Choroid plexus epithelial cell (primary cell): ENCODE results near the gene ABLIM3.

ENCODE experiments used
- DNase-seq: peaks from one replicate; pipeline ENCODE4 v3.0.0-alpha.2; 2010; ENCODE audit warnings: low read depth
- H3K4me3 ChIP-seq: 2 replicates; pipeline ENCODE4 v1.5.1; 2011; ENCODE audit warnings: low read depth, mild to moderate bottlenecking, control low read depth, low read length, moderate library complexity
- CTCF ChIP-seq: conservative IDR thresholded peaks from 2 replicates; pipeline ENCODE4 v1.5.1; 2011; ENCODE audit warnings: low read depth, mild to moderate bottlenecking, control low read depth, inconsistent platforms, low read length, moderate library complexity

ABLIM3 gene

DNA sequence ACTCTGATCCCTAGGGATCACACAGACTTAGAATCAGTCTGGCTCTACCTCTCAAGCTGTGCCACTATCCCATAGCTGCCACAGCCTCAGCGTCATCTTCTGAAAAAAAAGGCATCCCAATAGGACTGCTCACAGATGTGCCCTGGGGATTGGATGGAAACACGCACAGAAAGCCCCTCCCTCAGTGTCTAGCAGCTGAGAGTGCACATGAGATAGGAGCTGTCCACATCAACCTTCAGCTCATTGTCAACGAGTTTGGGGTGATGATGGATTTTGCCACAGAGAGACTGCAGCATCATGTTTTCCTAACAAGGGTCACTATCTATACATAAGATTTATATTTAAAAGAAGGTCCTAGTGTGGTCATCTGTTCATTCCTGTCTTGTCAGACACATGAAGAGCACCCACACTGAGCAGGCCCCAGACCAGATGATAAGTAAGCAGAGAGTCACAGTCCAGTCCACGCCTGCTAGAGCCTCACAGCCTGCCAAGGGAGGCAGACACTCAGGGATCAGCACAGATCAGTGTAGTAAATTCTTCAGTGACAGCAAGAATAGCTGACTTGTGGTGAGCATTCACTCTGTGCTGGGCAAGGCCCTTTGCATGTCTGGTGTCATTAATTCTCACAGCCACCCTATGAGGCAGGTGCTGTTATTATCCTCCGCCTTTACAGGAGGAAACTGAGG, 156.2 kb downstream of the ABLIM3 start:
- no peak for TF ChIP-seq CTCF

DNA sequence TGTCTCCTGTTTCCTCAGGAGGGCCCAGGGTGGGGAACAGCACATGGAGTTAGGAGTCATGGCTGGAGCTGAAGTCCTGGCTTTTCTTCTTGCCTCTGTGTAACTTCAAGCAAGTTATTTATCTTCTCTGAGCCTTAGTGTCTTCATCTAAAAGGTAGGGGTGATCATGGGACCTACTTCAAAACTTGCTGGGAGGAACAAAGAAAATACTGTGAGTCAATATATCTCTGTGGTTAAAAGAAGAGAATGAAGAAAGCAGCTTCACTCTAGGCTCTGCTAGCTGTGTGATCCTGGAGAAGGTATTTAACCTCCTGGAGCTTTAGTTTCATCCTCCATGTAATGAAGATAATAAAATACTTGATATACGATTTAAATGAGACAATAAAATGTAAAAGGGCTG, 156.9 kb downstream of the ABLIM3 start:
- H3K4me3 ChIP-seq = no peak overlapping the region
- no peak for DNase-seq
- TF ChIP-seq CTCF = no peak

More for the DNA sequence above, 156.2 kb downstream of the ABLIM3 start:
- DNase-seq = no peak
- H3K4me3 ChIP-seq = no peak overlapping the region

DNA sequence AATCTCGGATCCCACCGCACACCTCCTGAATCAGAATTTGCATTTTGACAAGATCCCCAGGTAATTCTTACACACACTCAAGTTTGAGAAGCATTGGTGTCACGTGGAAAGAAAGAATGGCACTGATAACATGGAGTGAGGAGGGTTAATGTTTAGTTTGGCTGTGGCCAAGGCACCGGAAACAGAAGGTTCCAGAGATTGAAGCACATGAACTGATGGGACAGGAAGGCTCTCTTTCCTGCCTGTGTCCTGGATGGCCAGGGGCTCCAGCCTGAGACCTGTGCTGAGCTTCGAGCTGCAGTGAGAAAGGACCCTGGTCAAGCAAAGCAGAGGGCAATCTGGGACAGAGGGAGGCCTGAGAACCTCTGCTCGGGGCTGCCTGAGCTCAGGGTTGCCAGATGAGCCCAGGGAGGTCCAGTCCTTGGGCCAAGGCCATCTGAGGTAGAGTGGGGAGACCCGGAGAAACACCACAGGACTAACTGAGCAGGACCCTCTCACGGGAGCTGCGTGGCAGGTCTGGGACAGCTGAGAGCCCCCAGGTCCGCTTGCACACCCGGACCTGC, 157.6 kb downstream of the ABLIM3 start:
- DNase-seq = no peak
- TF ChIP-seq CTCF = no peak
- H3K4me3 ChIP-seq = no peak overlapping the region

DNA sequence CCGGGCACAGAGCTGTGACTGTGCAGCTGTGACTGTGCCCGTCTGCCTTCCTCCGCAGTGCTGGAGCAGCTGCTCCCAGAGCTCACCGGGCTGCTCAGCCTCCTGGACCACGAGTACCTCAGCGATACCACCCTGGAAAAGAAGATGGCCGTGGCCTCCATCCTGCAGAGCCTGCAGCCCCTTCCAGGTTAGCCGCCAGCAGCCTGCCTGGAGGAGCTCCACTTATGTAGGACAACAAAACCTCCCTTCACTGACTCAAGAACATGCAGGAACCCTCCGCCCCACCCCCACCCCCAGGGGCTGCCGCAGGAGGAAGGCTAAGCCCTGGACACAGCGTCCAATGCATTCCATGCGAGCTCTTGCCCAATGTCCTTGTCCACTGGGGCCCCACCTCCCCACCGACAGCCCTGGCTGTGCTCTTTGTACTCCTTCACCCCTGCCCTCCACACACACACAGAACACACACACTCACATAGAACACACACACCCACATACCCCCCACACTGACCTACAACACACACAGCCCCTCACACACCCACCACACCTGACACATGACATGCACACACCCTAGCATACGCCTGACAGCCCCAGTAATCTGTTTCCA, 158.3 kb downstream of the ABLIM3 start:
- no peak for TF ChIP-seq CTCF
- H3K4me3 ChIP-seq = no peak overlapping the region
- DNase-seq = no peak

- TF ChIP-seq CTCF = no peak
- no peak for DNase-seq
- no peak overlapping the region for H3K4me3 ChIP-seq
These were observed 159.1 kb downstream of the ABLIM3 start for GRCh38 chr5:149300441-149300840.

- H3K4me3 ChIP-seq = no peak overlapping the region
- TF ChIP-seq CTCF = no peak
- no peak for DNase-seq
These were observed 159.9 kb downstream of the ABLIM3 start for GRCh38 chr5:149301049-149301743.
